ENCODE data around the gene KAT2B.

- TF ChIP-seq EZH2 (IDR thresholded peaks at IDR 0.05; ENCODE audit: borderline replicate concordance, low read depth, low read length, poor library complexity, severe bottlenecking) = no peak
- TF ChIP-seq CTCF (conservative IDR thresholded peaks at IDR 0.05; ENCODE audit: low read depth, low read length) = no peak
Observed at GRCh38 chr3:20046556-20046955, 6.3 kb downstream of the KAT2B start.
